Amniotic epithelial cell (primary cell): ENCODE data around the gene ADNP2.

Source experiments
- DNase-seq: peaks from one replicate; pipeline ENCODE4 v3.0.0-alpha.2; 2010; ENCODE audit warnings: low read depth

Gene ADNP2

GRCh38 chr18:80108739-80109675 is at the start of gene ADNP2:
Gene ADNP2 (plus strand): TSS chr18:80109262. CDS start chr18:80117543, 8,281 bp downstream.
- DNase-seq = peak; percentile 94

GRCh38 chr18:80059945-80060344 is 49.1 kb upstream of the ADNP2 start:
- no peak for DNase-seq

GRCh38 chr18:80065705-80066104 is 43.4 kb upstream of the ADNP2 start:
- DNase-seq = no peak

GRCh38 chr18:80067321-80067720 is 41.7 kb upstream of the ADNP2 start:
- no peak for DNase-seq

GRCh38 chr18:80067897-80068296 is 41.2 kb upstream of the ADNP2 start:
- DNase-seq = no peak

- no peak for DNase-seq
These were observed 40.3 kb upstream of the ADNP2 start for GRCh38 chr18:80068571-80069272.

- no peak for DNase-seq
These were observed 38.2 kb upstream of the ADNP2 start for GRCh38 chr18:80070825-80071224.

GRCh38 chr18:80074183-80074582 is 34.9 kb upstream of the ADNP2 start:
- no peak for DNase-seq

GRCh38 chr18:80074697-80075096 is 34.4 kb upstream of the ADNP2 start:
- DNase-seq = no peak

GRCh38 chr18:80075940-80076339 is 33.1 kb upstream of the ADNP2 start:
- no peak for DNase-seq

GRCh38 chr18:80076379-80076778 is 32.7 kb upstream of the ADNP2 start:
- no peak for DNase-seq

- no peak for DNase-seq
These were observed 31.2 kb upstream of the ADNP2 start for GRCh38 chr18:80077873-80078272.

- DNase-seq = peak; percentile 64
These were observed 22.8 kb upstream of the ADNP2 start for GRCh38 chr18:80086281-80086680.

- DNase-seq = no peak
These were observed 21.0 kb upstream of the ADNP2 start for GRCh38 chr18:80088036-80088435.

GRCh38 chr18:80088823-80089222 is 20.2 kb upstream of the ADNP2 start:
- DNase-seq = no peak

- DNase-seq = no peak
These were observed 13.6 kb upstream of the ADNP2 start for GRCh38 chr18:80095414-80095813.

- no peak for DNase-seq
These were observed 13.0 kb upstream of the ADNP2 start for GRCh38 chr18:80096032-80096565.

GRCh38 chr18:80097201-80097600 is 11.9 kb upstream of the ADNP2 start:
- DNase-seq = no peak

- DNase-seq = peak; percentile 53
These were observed 5.8 kb upstream of the ADNP2 start for GRCh38 chr18:80103231-80103630.

- DNase-seq = peak; percentile 55
These were observed 4.7 kb upstream of the ADNP2 start for GRCh38 chr18:80104364-80104779.

GRCh38 chr18:80105369-80106167 is 3.5 kb upstream of the ADNP2 start:
- no peak for DNase-seq

GRCh38 chr18:80106482-80107051 is 2.5 kb upstream of the ADNP2 start:
- DNase-seq = no peak
